Lung (tissue), 12 donors: ENCODE measurements around the gene CORO2A. TPM values are rescaled to one million over a fixed set of nuclear protein-coding genes. Genes with fewer than 3 reads are reported as not detected.
A peak's percentile ranks its signal among the peaks of the same experiment; 100 is the strongest.

Source experiments
- ATAC-seq: fragments of 200-7000 bp; cut with Tn5 transposase; one replicate; pipeline ENCODE4 v1.9.1; 2020; ENCODE audit warnings: moderate number of reproducible peaks; ENCODE audit not compliant: insufficient read depth, low FRiP score
- DNase-seq, 3 donors: peaks; one replicate each; pipeline ENCODE4 v3.0.0-alpha.2; 2013 to 2017
- H3K27ac ChIP-seq, 2 donors: one replicate each; pipeline ENCODE4 v1.5.1; 2013; ENCODE audit warnings: mild to moderate bottlenecking in 2 of 2, moderate library complexity in 2 of 2, control low read depth in 1 of 2, inconsistent platforms in 1 of 2, low read depth in 1 of 2, low read length in 1 of 2
- H3K27me3 ChIP-seq, 3 donors: one replicate each; pipeline ENCODE4 v1.5.1; 2013; ENCODE audit warnings: low read length in 2 of 3; ENCODE audit not compliant: control insufficient read depth in 3 of 3, insufficient read depth in 3 of 3
- H3K36me3 ChIP-seq, 4 donors: one replicate each; pipeline ENCODE4 v1.5.1; 2013; ENCODE audit warnings: low read length in 4 of 4, mild to moderate bottlenecking in 1 of 4, moderate library complexity in 1 of 4; ENCODE audit not compliant: control insufficient read depth in 4 of 4, insufficient read depth in 4 of 4
- H3K4me1 ChIP-seq, 5 donors: one replicate each; pipeline ENCODE4 v1.5.1; 2013; ENCODE audit warnings: low read length in 5 of 5, mild to moderate bottlenecking in 2 of 5, moderate library complexity in 1 of 5; ENCODE audit not compliant: control insufficient read depth in 5 of 5, insufficient read depth in 5 of 5
- H3K4me3 ChIP-seq: one replicate; pipeline ENCODE4 v1.5.1; 2013; ENCODE audit warnings: mild to moderate bottlenecking, control low read depth, moderate library complexity
- H3K9ac ChIP-seq, 2 donors: one replicate each; pipeline ENCODE4 v1.5.1; 2013; ENCODE audit warnings: low read length in 2 of 2, control low read depth in 1 of 2; ENCODE audit not compliant: insufficient read depth in 1 of 2
- H3K9me3 ChIP-seq, 4 donors: one replicate each; pipeline ENCODE4 v1.5.1; 2013; ENCODE audit warnings: low read length in 3 of 4, mild to moderate bottlenecking in 1 of 4, moderate library complexity in 1 of 4; ENCODE audit not compliant: control insufficient read depth in 4 of 4, insufficient read depth in 3 of 4
- CTCF ChIP-seq: IDR thresholded peaks from 2 replicates; pipeline ENCODE4 v1.5.1; 2012; ENCODE audit warnings: mild to moderate bottlenecking; ENCODE audit errors: control extremely low read depth, extremely low read depth
- WGBS, 2 donors: extraction: QIAGEN DNeasy Blood & Tissue Kit; methylation state at CpG; one replicate each; pipeline ENCODE4 v1.1.7; 2013; 5-methylcytosine and 5-hydroxymethylcytosine counted together
- polyA plus RNA-seq, 2 donors: library from polyadenylated mRNA; stranded (reverse); fragments of 200-250 nt; gene quantifications; one replicate each; pipeline ENCODE4 v1.2.1, GENCODE V29; 2013
- total RNA-seq, 2 donors: library from RNA; depleted of rRNA in 1 of 2; stranded (reverse); fragments of >200 nt in 1 of 2; gene quantifications; one replicate each; pipeline ENCODE4 v1.2.1, GENCODE V29; 2014 to 2021
- donor health status: control.
- donor health status: control.
- donor health status: Bipolar disorder and iron deficiency.
- donor health status: healthy.
- donor health status: DM: yes; HTN: yes; CAD: no.

CORO2A gene
- total and polyA plus RNA-seq, 4 donors = 6.8 to 22.3 (median 14.7) TPM

- H3K4me1 ChIP-seq = peaks cover 0 to 3% (median 0%) of the 10 kb centered on the region in 5 donors
- TF ChIP-seq CTCF = no peak
- H3K27me3 ChIP-seq = no peaks in the 10 kb centered on the region
- ATAC-seq (no peak), DNase-seq (no peak)
- H3K4me3 ChIP-seq = no peak overlapping the region
- no peak overlapping the region for H3K27ac ChIP-seq
- H3K9me3 ChIP-seq = no peaks in the 10 kb centered on the region
- no peak overlapping the region for H3K9ac ChIP-seq
- peaks cover 8 to 40% (median 12%) of the 10 kb centered on the region in 4 donors for H3K36me3 ChIP-seq
- WGBS, 2 donors = 91 to 94% methylated on average over 7 of the region's 7 CpGs
Observed at GRCh38 chr9:98083566-98084183, 108.8 kb downstream of the CORO2A start.

GRCh38 chr9:98083061-98083501 lies 109.4 kb downstream of the CORO2A start:
- 94 to 96% methylated on average over 2 of the region's 2 CpGs for WGBS, 2 donors
- H3K27ac ChIP-seq = peak overlapping the region in 1 of 2 donors; percentile 4
- H3K9me3 ChIP-seq = no peaks in the 10 kb centered on the region
- ATAC-seq (no peak), DNase-seq (no peak)
- no peaks in the 10 kb centered on the region for H3K27me3 ChIP-seq
- no peak overlapping the region for H3K9ac ChIP-seq
- H3K4me3 ChIP-seq = no peak overlapping the region
- H3K4me1 ChIP-seq = peaks cover 0 to 3% (median 0%) of the 10 kb centered on the region in 5 donors
- TF ChIP-seq CTCF = no peak
- H3K36me3 ChIP-seq = peaks cover 8 to 41% (median 14%) of the 10 kb centered on the region in 4 donors

- DNase-seq (no peak), ATAC-seq (peak; percentile 56)
- no peak for TF ChIP-seq CTCF
- Histone ChIP-seq H3K4me3 (no peak overlapping the region), H3K36me3 (peaks cover 11 to 42% (median 18%) of the 10 kb centered on the region in 4 donors), H3K4me1 (peaks cover 0 to 3% (median 0%) of the 10 kb centered on the region in 5 donors), H3K27me3 (no peaks in the 10 kb centered on the region), H3K9ac (no peak overlapping the region), H3K27ac (no peak overlapping the region), H3K9me3 (no peaks in the 10 kb centered on the region)
- WGBS, 2 donors = 55 to 71% methylated on average over 6 of the region's 6 CpGs
Observed at GRCh38 chr9:98081477-98082219, 110.8 kb downstream of the CORO2A start.
